NCI-H2227 (cell line): Measurements from ENCODE around the gene ZDHHC6.
"Not testable (repeated sequence)": the region's sequence is repeated elsewhere in the genome, so short reads cannot be mapped to it uniquely, and the experiment has no call there.

ENCODE experiments used
- DNase-seq: peaks from one replicate; lab custom pipeline; 2025; ENCODE audit not compliant: unreplicated experiment; lab: John Stamatoyannopoulos, UW

ZDHHC6 gene

GRCh38 chr10:112446055-112446854, 459 bp downstream of the ZDHHC6 start:
- DNase-seq: no peak

GRCh38 chr10:112442063-112442462, 4.7 kb downstream of the ZDHHC6 start:
- DNase-seq: no peak

- DNase-seq: no peak
Measured at GRCh38 chr10:112441520-112441919, 5.2 kb downstream of the ZDHHC6 start.

- DNase-seq: no peak
Measured at GRCh38 chr10:112438356-112438755, 8.4 kb downstream of the ZDHHC6 start.

GRCh38 chr10:112434988-112435619, 11.6 kb downstream of the ZDHHC6 start:
- DNase-seq: peak; percentile 3

- no peak for DNase-seq
Measured at GRCh38 chr10:112433136-112433535, 13.6 kb downstream of the ZDHHC6 start.

- no peak for DNase-seq
Measured at GRCh38 chr10:112429654-112430230, 17.0 kb downstream of the ZDHHC6 start.

- DNase-seq: no peak
Measured at GRCh38 chr10:112429147-112429546, 17.6 kb downstream of the ZDHHC6 start.

GRCh38 chr10:112426111-112426510, 20.6 kb downstream of the ZDHHC6 start:
- no peak for DNase-seq

- DNase-seq: no peak
Measured at GRCh38 chr10:112424651-112425050, 22.1 kb downstream of the ZDHHC6 start.

- no peak for DNase-seq
Measured at GRCh38 chr10:112421731-112422130, 25.0 kb downstream of the ZDHHC6 start.

GRCh38 chr10:112412696-112413095, 34.0 kb downstream of the ZDHHC6 start:
- no peak for DNase-seq

GRCh38 chr10:112409755-112410154, 37.0 kb downstream of the ZDHHC6 start:
- DNase-seq: no peak

- no peak for DNase-seq
Measured at GRCh38 chr10:112409299-112409698, 37.4 kb downstream of the ZDHHC6 start.

GRCh38 chr10:112407696-112408095, 39.0 kb downstream of the ZDHHC6 start:
- no peak for DNase-seq

GRCh38 chr10:112406806-112407205, 39.9 kb downstream of the ZDHHC6 start:
- not testable (repeated sequence) for DNase-seq

- DNase-seq: no peak
Measured at GRCh38 chr10:112404617-112405016, 42.1 kb downstream of the ZDHHC6 start.

GRCh38 chr10:112402917-112403316, 43.8 kb downstream of the ZDHHC6 start:
- no peak for DNase-seq

GRCh38 chr10:112397592-112397991, 49.1 kb downstream of the ZDHHC6 start:
- no peak for DNase-seq

GRCh38 chr10:112395809-112396530, 50.7 kb downstream of the ZDHHC6 start:
- no peak for DNase-seq

GRCh38 chr10:112394475-112394875, 52.2 kb downstream of the ZDHHC6 start:
- DNase-seq: no peak

GRCh38 chr10:112393827-112394226, 52.9 kb downstream of the ZDHHC6 start:
- DNase-seq: no peak
